CD8-positive, alpha-beta memory T cell (primary cell): ENCODE data around the gene RFTN2. TPM values are rescaled to one million over a fixed set of nuclear protein-coding genes. Genes with fewer than 3 reads are reported as not detected.
A peak's percentile ranks its signal among the peaks of the same experiment; 100 is the strongest.

Source experiments
- CTCF ChIA-PET: fragments of 350-600 bp; sonication (Branson Sonifier 250); formaldehyde crosslinking; loops from one replicate; lab custom pipeline; 2021; ENCODE audit warnings: antibody characterized with exemption; lab: Charles Lee
- POLR2A ChIA-PET: fragments of 350-600 bp; sonication (Branson Sonifier 250); formaldehyde crosslinking; loops from one replicate; lab custom pipeline; 2021; ENCODE audit warnings: antibody characterized with exemption; lab: Charles Lee
- DNase-seq, 5 donors: peaks; one replicate each; pipeline versions ENCODE4 v3.0.0 to v3.0.0-alpha.2; 2020 to 2022; ENCODE audit warnings: mixed read lengths in 1 of 5
- H3K27ac ChIP-seq: one replicate; pipeline ENCODE4 v1.7.0; 2013; ENCODE audit warnings: low read depth, mild to moderate bottlenecking, low read length, moderate library complexity
- H3K27me3 ChIP-seq: 2 replicates; pipeline ENCODE4 v1.7.0; 2013; ENCODE audit warnings: low read length, mild to moderate bottlenecking; ENCODE audit not compliant: insufficient read depth, poor library complexity, severe bottlenecking
- H3K36me3 ChIP-seq: 2 replicates; pipeline ENCODE4 v1.7.0; 2013; ENCODE audit warnings: mild to moderate bottlenecking, low read length, moderate library complexity; ENCODE audit not compliant: insufficient read depth
- H3K4me1 ChIP-seq: 2 replicates; pipeline ENCODE4 v1.7.0; 2013; ENCODE audit warnings: mild to moderate bottlenecking, low read length, moderate library complexity; ENCODE audit not compliant: insufficient read depth
- H3K4me3 ChIP-seq: 2 replicates; pipeline ENCODE4 v1.7.0; 2013; ENCODE audit warnings: mild to moderate bottlenecking, low read length
- H3K9me3 ChIP-seq: 2 replicates; pipeline ENCODE4 v1.7.0; 2013; ENCODE audit warnings: mild to moderate bottlenecking, low read length
- H3K27ac Mint-ChIP-seq, 8 donors: one replicate each; pipeline ENCODE4 v1.8.0; 2020 to 2021; ENCODE audit warnings: mixed read lengths in 8 of 8, mild to moderate bottlenecking in 6 of 8, inconsistent platforms in 3 of 8, moderate library complexity in 3 of 8
- H3K27me3 Mint-ChIP-seq, 2 donors: one replicate each; pipeline ENCODE4 v1.8.0; 2020 to 2021; ENCODE audit warnings: mixed read lengths in 2 of 2, mild to moderate bottlenecking in 1 of 2, moderate library complexity in 1 of 2
- H3K36me3 Mint-ChIP-seq, 3 donors: one replicate each; pipeline ENCODE4 v1.8.0; 2020 to 2021; ENCODE audit warnings: mixed read lengths in 3 of 3, inconsistent platforms in 1 of 3, mild to moderate bottlenecking in 1 of 3
- H3K4me1 Mint-ChIP-seq, 3 donors: one replicate each; pipeline ENCODE4 v1.8.0; 2020 to 2021; ENCODE audit warnings: mixed read lengths in 3 of 3, inconsistent platforms in 1 of 3, mild to moderate bottlenecking in 1 of 3
- H3K4me3 Mint-ChIP-seq, 7 donors: one replicate each; pipeline ENCODE4 v1.8.0; 2020 to 2021; ENCODE audit warnings: mixed read lengths in 7 of 7, mild to moderate bottlenecking in 6 of 7, moderate library complexity in 4 of 7, inconsistent platforms in 2 of 7
- H3K9me3 Mint-ChIP-seq, 5 donors: one replicate each; pipeline ENCODE4 v1.8.0; 2020 to 2022; ENCODE audit warnings: mixed read lengths in 5 of 5, mild to moderate bottlenecking in 3 of 5, moderate library complexity in 2 of 5, inconsistent platforms in 1 of 5
- polyA plus RNA-seq: library from polyadenylated mRNA; unstranded; fragments of 300-500 nt; fragmentation: Illumina TruSeq; gene quantifications from one replicate; pipeline ENCODE4 v1.2.3, GENCODE V29; 2021
- total RNA-seq, 2 experiments: library from RNA; stranded (reverse); gene quantifications; one replicate each; pipeline ENCODE4 v1.2.3, GENCODE V29; 2021

Gene RFTN2
- total and polyA plus RNA-seq, 3 experiments from 2014 or later, result 0.06 to 0.09 TPM; not detected in 1

- Histone ChIP-seq H3K27me3 (no peaks in the 10 kb centered on the region), H3K36me3 (peaks cover 7% of the 10 kb centered on the region), H3K9me3 (no peaks in the 10 kb centered on the region), H3K4me3 (peak overlapping the region; percentile 88), H3K27ac (no peak overlapping the region), H3K4me1 (peaks cover 40% of the 10 kb centered on the region)
- peaks cover 0 to 2% (median 0%) of the 10 kb centered on the region in 5 donors for H3K9me3 Mint-ChIP-seq
- peaks cover 44 to 66% (median 58%) of the 10 kb centered on the region in 3 donors for H3K4me1 Mint-ChIP-seq
- H3K4me3 Mint-ChIP-seq, result peak overlapping the region; percentile 86 to 95 (median 92)
- DNase-seq, result peak in 2 of 5 donors; percentile 22 to 30
- peak overlapping the region in 7 of 8 donors; percentile 17 to 91 (median 57) for H3K27ac Mint-ChIP-seq
- H3K27me3 Mint-ChIP-seq, result no peaks in the 10 kb centered on the region
- H3K36me3 Mint-ChIP-seq, result peaks cover 4 to 44% (median 5%) of the 10 kb centered on the region in 3 donors
- POLR2A ChIA-PET, result interaction anchor here (2.8 kb wide), 1 partner anchor 192 kb away, joined by 13 read pairs; the partner anchor contains the start of gene MOB4
- CTCF ChIA-PET, result interaction anchor here (1.0 to 2.8 kb wide), 4 partner anchors 72 to 589 kb away, joined by 3 to 10 read pairs (median 4); partner anchors contain the start of genes HSPD1 and HSPE1
Measured at GRCh38 chr2:197707316-197708213, 32.2 kb upstream of the RFTN2 start.

GRCh38 chr2:197706839-197707207 lies 31.4 kb upstream of the RFTN2 start:
- no peak for DNase-seq
- Histone ChIP-seq H3K27ac (no peak overlapping the region), H3K4me1 (peaks cover 40% of the 10 kb centered on the region), H3K36me3 (peaks cover 7% of the 10 kb centered on the region), H3K4me3 (peak overlapping the region; percentile 88), H3K27me3 (no peaks in the 10 kb centered on the region), H3K9me3 (no peaks in the 10 kb centered on the region)
- no peaks in the 10 kb centered on the region for H3K27me3 Mint-ChIP-seq
- ChIA-PET CTCF (interaction anchor here (1.0 to 2.8 kb wide), 4 partner anchors 73 to 590 kb away, joined by 3 to 10 read pairs (median 4); partner anchors contain the start of genes HSPD1 and HSPE1), POLR2A (interaction anchor here (2.4 to 2.8 kb wide), 2 partner anchors 191 to 207 kb away, joined by 13 to 15 read pairs; partner anchors contain the start of genes HSPD1, HSPE1 and MOB4)
- H3K27ac Mint-ChIP-seq, result peak overlapping the region in 4 of 8 donors; percentile 89 to 94 (median 92)
- peak overlapping the region; percentile 86 to 95 (median 92) for H3K4me3 Mint-ChIP-seq
- peaks cover 4 to 41% (median 4%) of the 10 kb centered on the region in 3 donors for H3K36me3 Mint-ChIP-seq
- H3K4me1 Mint-ChIP-seq, result peaks cover 43 to 66% (median 58%) of the 10 kb centered on the region in 3 donors
- peaks cover 0 to 2% (median 0%) of the 10 kb centered on the region in 5 donors for H3K9me3 Mint-ChIP-seq

GRCh38 chr2:197705912-197706838 lies 30.8 kb upstream of the RFTN2 start:
- peak overlapping the region; percentile 88 for H3K4me3 ChIP-seq
- peaks cover 4 to 35% (median 7%) of the 10 kb centered on the region in 3 donors for H3K36me3 Mint-ChIP-seq
- peaks cover 41 to 60% (median 54%) of the 10 kb centered on the region in 3 donors for H3K4me1 Mint-ChIP-seq
- H3K36me3 ChIP-seq, result peaks cover 7% of the 10 kb centered on the region
- peaks cover 40% of the 10 kb centered on the region for H3K4me1 ChIP-seq
- DNase-seq, result peak in 2 of 5 donors; percentile 3 to 13
- peak overlapping the region; percentile 60 for H3K27ac ChIP-seq
- no peaks in the 10 kb centered on the region for H3K9me3 ChIP-seq
- peak overlapping the region; percentile 86 to 99 (median 92) for H3K27ac Mint-ChIP-seq
- POLR2A ChIA-PET, result interaction anchor here (0.5 to 2.8 kb wide), 6 partner anchors 178 to 908 kb away, joined by 3 to 15 read pairs (median 6); partner anchors contain the start of genes HSPD1, HSPE1 and MOB4
- H3K9me3 Mint-ChIP-seq, result peaks cover 0 to 2% (median 0%) of the 10 kb centered on the region in 5 donors
- H3K27me3 Mint-ChIP-seq, result no peaks in the 10 kb centered on the region
- H3K27me3 ChIP-seq, result no peaks in the 10 kb centered on the region
- peak overlapping the region; percentile 86 to 95 (median 92) for H3K4me3 Mint-ChIP-seq
- CTCF ChIA-PET, result interaction anchor here (1.0 to 2.8 kb wide), 6 partner anchors 73 to 590 kb away, joined by 3 to 10 read pairs (median 4); partner anchors contain the start of genes HSPD1 and HSPE1

GRCh38 chr2:197705121-197705911 lies 29.9 kb upstream of the RFTN2 start, which contains the start of gene MARS2:
Gene MARS2 (plus strand): TSS chr2:197705369. CDS start chr2:197705406, 37 bp downstream.
- Mint-ChIP-seq H3K9me3 (peaks cover 0 to 6% (median 0%) of the 10 kb centered on the region in 5 donors), H3K4me3 (peak within 1 kb of the TSS; percentile 86 to 95 (median 92)), H3K36me3 (peaks cover 4 to 30% (median 14%) of the 10 kb centered on the region in 3 donors), H3K4me1 (peaks cover 39 to 57% (median 56%) of the 10 kb centered on the region in 3 donors), H3K27ac (peak within 1 kb of the TSS; percentile 86 to 99 (median 94)), H3K27me3 (no peaks in the 10 kb centered on the region)
- H3K4me1 ChIP-seq, result peaks cover 40% of the 10 kb centered on the region
- CTCF ChIA-PET, result interaction anchor here (1.0 to 2.8 kb wide), 4 partner anchors 74 to 205 kb away, joined by 3 to 10 read pairs (median 6); partner anchors contain the start of genes HSPD1, HSPE1 and MOB4
- H3K27me3 ChIP-seq, result no peaks in the 10 kb centered on the region
- H3K9me3 ChIP-seq, result no peaks in the 10 kb centered on the region
- H3K27ac ChIP-seq, result peak within 1 kb of the TSS; percentile 60
- POLR2A ChIA-PET, result interaction anchor here (0.5 to 2.8 kb wide), 11 partner anchors 11 to 907 kb away, joined by 3 to 15 read pairs (median 5); partner anchors contain the start of genes COQ10B, HSPD1, HSPE1 and MOB4
- peak; percentile 90 to 95 (median 91) for DNase-seq
- H3K4me3 ChIP-seq, result peak within 1 kb of the TSS; percentile 88
- peaks cover 7% of the 10 kb centered on the region for H3K36me3 ChIP-seq

- Histone ChIP-seq H3K27ac (peak overlapping the region; percentile 58), H3K36me3 (peaks cover under 1% of the 10 kb centered on the region), H3K27me3 (no peaks in the 10 kb centered on the region), H3K9me3 (no peaks in the 10 kb centered on the region), H3K4me1 (peaks cover 40% of the 10 kb centered on the region), H3K4me3 (peak overlapping the region; percentile 51)
- ChIA-PET CTCF (interaction anchor here (1.0 to 2.8 kb wide), 4 partner anchors 74 to 204 kb away, joined by 3 to 10 read pairs (median 6); partner anchors contain the start of genes HSPD1, HSPE1 and MOB4), POLR2A (interaction anchor here (0.7 to 2.8 kb wide), 9 partner anchors 10 to 906 kb away, joined by 3 to 15 read pairs (median 5); partner anchors contain the start of genes COQ10B, HSPD1, HSPE1 and MOB4)
- peaks cover 0 to 24% (median 14%) of the 10 kb centered on the region in 3 donors for H3K36me3 Mint-ChIP-seq
- no peak for DNase-seq
- peaks cover 33 to 49% (median 49%) of the 10 kb centered on the region in 3 donors for H3K4me1 Mint-ChIP-seq
- no peaks in the 10 kb centered on the region for H3K27me3 Mint-ChIP-seq
- H3K4me3 Mint-ChIP-seq, result peak overlapping the region; percentile 86 to 95 (median 90)
- peaks cover 0 to 6% (median 0%) of the 10 kb centered on the region in 5 donors for H3K9me3 Mint-ChIP-seq
- peak overlapping the region; percentile 86 to 99 (median 93) for H3K27ac Mint-ChIP-seq
Measured at GRCh38 chr2:197704434-197705120, 29.2 kb upstream of the RFTN2 start.

GRCh38 chr2:197700960-197701359 lies 25.6 kb upstream of the RFTN2 start:
- no peak for DNase-seq
- H3K27ac Mint-ChIP-seq, result peak overlapping the region in 1 of 8 donors; percentile 2
- POLR2A ChIA-PET, result no interaction called here

More at GRCh38 chr2:197700960-197701359, 25.6 kb upstream of the RFTN2 start:
- peaks cover 12% of the 10 kb centered on the region for H3K4me1 ChIP-seq
- Mint-ChIP-seq H3K4me3 (peak overlapping the region in 1 of 7 donors; percentile 28), H3K36me3 (peaks cover 4 to 14% (median 10%) of the 10 kb centered on the region in 3 donors), H3K4me1 (peaks cover 16 to 32% (median 29%) of the 10 kb centered on the region in 3 donors), H3K9me3 (peaks cover 0 to 6% (median 0%) of the 10 kb centered on the region in 5 donors), H3K27me3 (no peaks in the 10 kb centered on the region)
- CTCF ChIA-PET, result no interaction called here
- H3K9me3 ChIP-seq, result no peaks in the 10 kb centered on the region
- no peak overlapping the region for H3K4me3 ChIP-seq
- H3K27me3 ChIP-seq, result no peaks in the 10 kb centered on the region
- no peaks in the 10 kb centered on the region for H3K36me3 ChIP-seq
- H3K27ac ChIP-seq, result no peak overlapping the region
